GM18909 (cell line): ENCODE data around the gene GNPAT.

Source experiments
- ATAC-seq: cut with Tn5 transposase; IDR thresholded peaks from one replicate; pipeline ENCODE4 v1.9.1; 2021; ENCODE audit warnings: mild to moderate bottlenecking; ENCODE audit not compliant: unreplicated experiment, poor library complexity

GNPAT gene

DNA sequence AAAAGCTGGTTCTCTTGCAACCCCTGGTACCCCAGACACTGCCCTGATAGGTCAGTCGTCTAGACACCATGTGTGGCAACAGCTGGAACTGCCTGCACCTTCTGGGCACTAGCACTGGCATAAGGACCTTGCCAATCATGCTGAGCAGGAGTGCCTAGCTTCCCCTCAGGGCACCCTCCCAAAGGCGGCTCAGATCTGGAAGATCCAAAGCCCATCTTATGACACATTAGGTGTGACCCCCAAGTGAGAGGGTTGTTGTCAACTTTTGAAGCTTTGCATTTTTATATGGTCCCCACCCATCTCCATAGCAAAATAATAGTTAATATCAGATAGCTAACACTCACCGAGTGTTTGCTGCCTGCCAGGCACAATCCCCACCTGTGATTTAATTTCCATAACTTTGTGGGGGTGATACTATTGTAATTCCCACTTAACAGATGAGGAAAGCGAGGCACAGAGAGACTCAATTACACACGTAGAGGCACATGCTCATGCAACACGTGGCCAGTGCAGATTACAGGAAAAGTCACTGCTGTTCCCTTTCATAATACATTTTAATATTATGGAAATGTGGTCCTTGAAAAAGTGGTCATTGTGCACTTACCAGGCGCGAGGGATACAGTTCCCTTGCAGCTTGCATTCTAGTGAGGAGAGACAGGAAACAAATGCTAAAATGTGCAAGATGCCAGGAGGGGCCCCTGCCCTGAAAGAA, 70.9 kb downstream of the GNPAT start:
- ATAC-seq: no peak

DNA sequence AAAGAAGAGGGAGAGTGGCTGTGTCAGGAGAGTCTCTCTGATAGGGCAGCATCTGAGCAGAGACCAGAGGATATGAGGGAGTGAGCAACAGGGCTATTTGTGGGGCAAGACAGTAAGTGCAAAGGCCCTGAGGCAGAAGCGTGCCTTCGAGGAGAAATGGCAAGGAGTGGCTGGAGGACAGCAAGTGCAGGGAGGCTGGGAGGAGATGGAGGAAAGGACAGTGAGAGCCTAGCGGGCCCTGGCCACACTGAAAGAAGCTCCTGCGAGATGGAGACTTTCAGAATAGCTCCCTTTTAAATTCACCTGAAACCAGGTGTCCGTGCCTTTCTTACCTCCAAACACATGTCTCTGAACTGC, 71.4 kb downstream of the GNPAT start:
- no peak for ATAC-seq

DNA sequence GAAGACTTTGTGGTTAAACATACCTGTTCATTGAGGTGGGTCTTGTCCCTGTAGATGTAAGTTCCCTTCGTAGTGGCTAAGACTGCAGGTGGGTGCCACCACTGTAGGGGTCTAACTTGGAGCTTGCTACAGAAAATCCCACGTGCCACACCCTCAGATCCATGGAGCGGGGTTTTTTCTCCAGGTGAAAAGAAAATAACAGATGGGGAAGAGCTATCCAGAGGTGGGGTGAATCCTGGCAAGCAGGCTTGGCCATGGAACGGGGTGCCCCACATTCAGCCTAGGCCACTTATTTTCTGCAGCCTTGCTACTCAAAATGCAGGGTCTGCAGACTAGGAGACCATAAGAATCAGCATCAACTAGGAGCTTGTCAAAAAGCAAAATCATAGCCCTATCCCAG, 72.6 kb downstream of the GNPAT start:
- ATAC-seq: no peak

DNA sequence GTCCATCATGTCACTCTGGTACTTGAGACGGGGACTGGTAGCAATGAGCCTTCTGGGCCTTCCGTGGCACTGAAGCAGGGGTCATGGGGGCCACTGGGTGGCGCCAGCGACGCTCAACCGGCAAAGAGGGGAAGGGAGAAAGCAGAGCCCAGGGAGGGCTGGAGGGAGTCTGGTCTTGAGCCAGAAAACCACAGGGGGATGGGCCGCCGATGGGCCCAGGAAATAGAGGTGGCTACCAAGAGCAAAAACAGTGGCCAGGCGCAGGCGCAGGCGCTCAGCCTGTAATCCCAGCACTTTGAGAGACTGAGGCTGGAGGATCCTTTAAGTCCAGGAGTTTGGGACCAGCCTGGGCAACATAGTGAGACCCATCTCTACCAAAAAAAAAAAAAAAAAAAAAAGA, 74.9 kb downstream of the GNPAT start:
- ATAC-seq: peak; percentile 76

DNA sequence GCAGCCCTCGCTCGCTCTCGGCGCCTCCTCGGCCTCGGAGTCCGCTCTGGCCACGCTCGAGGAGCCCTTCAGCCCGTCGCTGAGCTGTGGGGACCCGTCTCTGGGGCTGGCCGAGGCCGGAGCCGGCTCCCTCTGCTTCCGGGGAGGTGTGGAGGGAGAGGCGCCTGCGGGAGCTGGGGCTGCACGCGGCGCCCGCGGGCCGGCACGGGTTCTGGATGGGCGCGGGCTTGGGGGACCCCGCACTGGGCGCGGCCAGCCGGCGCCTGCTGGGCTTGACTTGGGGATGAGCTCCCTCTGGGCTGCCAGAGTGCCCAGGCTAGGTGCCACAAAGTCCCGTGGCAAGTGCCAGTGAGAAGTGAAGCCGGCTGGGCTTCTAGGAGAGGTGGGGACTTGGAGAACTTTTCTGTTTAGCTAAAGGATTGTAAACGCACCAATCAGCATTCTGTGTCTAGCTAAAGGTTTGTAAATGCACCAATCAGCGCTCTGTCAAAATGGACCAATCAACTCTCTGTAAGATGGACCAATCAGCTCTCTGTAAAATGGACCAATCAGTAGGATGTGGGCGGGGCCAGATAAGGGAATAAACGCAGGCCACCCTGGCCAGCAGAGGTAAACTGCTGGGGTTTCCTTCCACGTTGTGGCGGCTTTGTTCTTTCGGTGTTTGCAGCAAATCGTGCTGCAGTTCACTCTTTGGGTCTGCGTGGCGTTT, 76.4 kb downstream of the GNPAT start:
- no peak for ATAC-seq

DNA sequence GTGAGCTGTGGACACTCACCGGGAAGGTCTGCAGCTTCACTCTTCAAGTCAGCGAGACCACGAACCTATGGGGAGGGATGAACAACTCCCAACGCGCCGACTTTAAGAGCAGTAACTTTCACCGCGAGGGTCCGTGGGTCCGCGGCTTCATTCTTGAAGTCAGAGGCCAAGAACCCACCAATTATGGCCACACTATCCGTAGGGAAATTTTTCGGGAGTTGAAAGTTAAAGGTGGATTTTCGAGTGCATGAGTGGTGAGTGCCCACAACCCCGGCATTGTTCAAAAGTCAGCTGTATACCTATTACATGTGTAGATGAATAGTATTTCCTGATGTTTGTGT, 77.0 kb downstream of the GNPAT start:
- ATAC-seq: no peak

DNA sequence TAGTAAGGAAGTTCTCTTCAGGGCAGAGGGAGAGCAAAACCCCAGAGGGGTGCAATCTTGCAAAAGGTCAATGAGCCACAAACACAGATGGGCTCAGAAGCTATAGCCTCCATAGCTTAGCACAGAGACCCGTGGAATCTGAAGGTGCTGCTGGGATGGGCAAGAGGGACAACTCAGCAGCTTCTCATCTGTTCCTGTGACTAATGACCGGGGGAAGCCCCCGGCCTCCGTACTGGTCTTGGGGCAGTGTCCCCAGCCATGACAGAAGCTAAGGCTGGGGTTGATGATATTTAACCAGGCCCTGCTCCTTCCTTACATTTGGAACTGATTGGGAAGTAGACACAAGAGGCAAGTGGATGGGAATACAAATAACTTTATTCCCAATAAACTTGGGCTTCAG, 77.6 kb downstream of the GNPAT start:
- ATAC-seq: no peak

DNA sequence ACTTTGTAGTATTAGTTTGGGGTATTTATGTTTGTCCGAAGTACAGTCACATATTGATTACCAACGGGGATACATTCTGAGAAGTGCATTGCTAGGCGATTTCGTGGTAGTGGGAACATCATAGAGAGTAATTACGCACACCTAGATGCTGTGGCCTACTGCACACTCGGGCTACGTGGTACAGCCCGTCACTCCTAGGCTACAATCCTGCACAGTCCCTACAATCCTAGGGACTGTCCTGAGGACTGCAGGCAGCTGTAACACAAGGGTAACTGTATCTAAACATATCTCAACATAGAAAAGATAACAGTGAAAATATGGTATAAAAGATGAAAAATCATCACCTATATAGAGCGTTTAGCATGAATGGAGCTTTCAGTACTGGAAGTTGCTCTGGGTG, 78.1 kb downstream of the GNPAT start:
- no peak for ATAC-seq

DNA sequence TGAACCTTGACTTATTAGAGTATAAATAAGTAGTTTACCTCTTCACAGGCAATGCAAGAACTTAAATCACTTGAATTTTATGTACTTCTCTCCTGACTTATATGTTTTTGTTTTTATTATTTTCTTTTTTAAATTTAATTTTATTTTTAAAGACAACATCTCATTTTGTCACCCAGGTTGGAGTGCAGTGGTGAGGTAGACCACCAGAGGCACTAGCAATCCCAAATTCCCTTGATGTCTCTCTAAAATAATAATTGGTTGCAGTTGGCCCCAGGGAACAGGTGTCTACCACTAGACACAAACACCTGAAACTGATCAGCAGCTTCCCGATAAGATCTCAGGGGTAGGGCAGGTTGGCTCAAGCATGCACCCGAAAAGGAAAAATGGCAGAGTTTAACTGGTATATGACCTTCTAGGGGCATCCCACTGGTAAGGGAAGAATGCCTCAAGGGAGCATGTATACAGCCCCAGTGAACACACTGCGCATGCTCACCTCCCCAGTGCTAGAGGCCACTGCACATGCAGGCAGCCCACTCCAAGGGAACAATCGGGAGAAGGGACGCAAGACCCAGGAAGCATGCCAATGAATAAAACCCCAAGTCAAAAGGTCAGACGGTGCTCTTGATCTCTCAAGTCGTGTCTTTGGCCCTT, 82.0 kb downstream of the GNPAT start:
- ATAC-seq: no peak

DNA sequence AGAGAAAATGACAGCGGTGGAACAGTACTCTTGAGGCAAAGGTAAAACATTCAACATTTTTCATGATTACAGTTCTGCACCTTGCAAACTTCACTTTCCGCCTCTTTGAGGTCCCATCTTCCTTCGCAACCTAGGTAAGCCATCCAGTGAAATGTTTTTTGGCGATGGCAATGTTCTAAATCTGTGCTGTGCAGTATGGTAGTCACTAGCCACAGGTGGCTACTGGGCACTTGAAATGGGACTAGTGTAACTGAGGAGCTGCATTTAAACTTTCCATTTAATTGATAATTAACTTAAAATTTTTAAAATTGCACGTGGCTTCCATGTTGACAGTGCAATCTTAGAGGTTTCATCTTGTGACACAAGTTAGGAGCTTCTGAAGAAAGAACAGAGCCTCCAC, 83.6 kb downstream of the GNPAT start:
- ATAC-seq: no peak

DNA sequence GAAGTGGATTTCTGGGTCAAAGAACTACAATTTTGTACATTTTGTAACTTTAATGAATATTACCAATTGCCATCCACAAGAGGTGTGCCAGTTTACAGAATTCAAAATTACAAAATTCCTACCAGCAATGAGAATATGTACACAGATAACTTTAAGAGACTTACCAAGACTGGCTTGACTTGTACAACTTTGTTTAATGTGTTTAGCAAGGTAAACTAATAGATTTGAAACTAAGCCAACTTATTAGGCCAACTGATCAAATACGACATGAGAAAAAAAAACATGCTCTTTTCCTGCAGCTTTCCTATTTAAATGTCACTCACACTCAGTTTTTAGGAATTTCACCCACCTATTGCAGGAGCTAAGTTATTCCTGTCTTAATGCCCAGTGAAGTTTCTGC, 85.2 kb downstream of the GNPAT start:
- no peak for ATAC-seq
